GM12878 (cell line): ENCODE results near the gene PKP4. TPM values are rescaled to one million over a fixed set of nuclear protein-coding genes. Genes with fewer than 3 reads are reported as not detected.

Experiments used
- ATAC-seq: fragments of 200-7000 bp; cut with Tn5 transposase; 3 replicates; pipeline ENCODE4 v1.9.1; 2020; ENCODE audit warnings: mild to moderate bottlenecking, moderate library complexity
- BruUV-seq: library from RNA; stranded (reverse); fragments of 400-500 nt; replicated peaks from 2 replicates; lab custom pipeline; 2021; lab: Mats Ljungman, UMichigan
- CTCF ChIA-PET: fragments of 300-600 bp; sonication (Branson Sonifier 250); formaldehyde crosslinking; extraction: SDS; loops from one replicate; lab custom pipeline; 2021; ENCODE audit warnings: inconsistent platforms; lab: Yijun Ruan, JAX
- POLR2A ChIA-PET: fragments of 350-600 bp; formaldehyde crosslinking; extraction: SDS; loops from one replicate; lab custom pipeline; 2021; ENCODE audit warnings: inconsistent platforms; lab: Charles Lee
- RAD21 ChIA-PET: fragments of 300-600 bp; sonication (Branson Sonifier 250); formaldehyde crosslinking; loops from one replicate; lab custom pipeline; 2023; ENCODE audit warnings: antibody characterized with exemption; ENCODE audit not compliant: unreplicated experiment; lab: Charles Lee
- SMC1A ChIA-PET: fragments of 300-600 bp; sonication (Branson Sonifier 250); formaldehyde crosslinking; loops from one replicate; lab custom pipeline; 2023; ENCODE audit not compliant: unreplicated experiment, uncharacterized antibody; lab: Charles Lee
- DNase-seq: peaks from one replicate; pipeline ENCODE4 v3.0.0-alpha.2; 2011; ENCODE audit warnings: low read depth, low spot score
- FAIRE-seq: peaks from 3 replicates; lab custom pipeline; 2011; peaks lifted over from hg19 to GRCh38; lab: Jason Lieb, UNC
- H2AFZ ChIP-seq: 2 replicates; pipeline ENCODE4 v1.6.0; 2011; ENCODE audit warnings: low read depth, low read length, control low read depth; ENCODE audit not compliant: control insufficient read depth
- H3K27ac ChIP-seq: 2 replicates; pipeline ENCODE4 v1.5.1; 2011; ENCODE audit warnings: control low read depth; ENCODE audit not compliant: control insufficient read depth, insufficient read depth
- H3K27me3 ChIP-seq, 2 experiments: replicated peaks in 1 of 2; 2 replicates each; pipeline versions ENCODE4 v1.6.0 to v1.6.1; 2011; ENCODE audit warnings: low read length in 1 of 2; ENCODE audit not compliant: control insufficient read depth in 2 of 2, insufficient read depth in 2 of 2
- H3K36me3 ChIP-seq, 2 experiments: 2 replicates each; pipeline ENCODE4 v1.5.1; 2011; ENCODE audit warnings: low read length in 1 of 2; ENCODE audit not compliant: control insufficient read depth in 2 of 2, insufficient read depth in 2 of 2
- H3K4me1 ChIP-seq: 2 replicates; pipeline ENCODE4 v1.6.1; 2011; ENCODE audit warnings: mild to moderate bottlenecking, low read length, moderate library complexity, mixed read lengths; ENCODE audit not compliant: control insufficient read depth, insufficient read depth
- H3K4me2 ChIP-seq: 2 replicates; pipeline ENCODE4 v1.6.0; 2011; ENCODE audit warnings: control low read depth; ENCODE audit not compliant: control insufficient read depth, insufficient read depth
- H3K4me3 ChIP-seq: fragments of 200-600 bp; sonication (generic); 2 replicates; pipeline ENCODE4 v1.5.1; 2016
- H3K79me2 ChIP-seq: 2 replicates; pipeline ENCODE4 v1.6.0; 2011; ENCODE audit warnings: low read length; ENCODE audit not compliant: control insufficient read depth, insufficient read depth
- H3K9ac ChIP-seq: 2 replicates; pipeline ENCODE4 v1.8.0; 2011; ENCODE audit warnings: low read length, control low read depth, mixed read lengths; ENCODE audit not compliant: control insufficient read depth, insufficient read depth
- H3K9me3 ChIP-seq: replicated peaks from 3 replicates; pipeline ENCODE4 v1.5.1; 2011; ENCODE audit warnings: mild to moderate bottlenecking, low read length; ENCODE audit not compliant: control insufficient read depth, insufficient read depth
- H4K20me1 ChIP-seq: 2 replicates; pipeline ENCODE4 v1.6.0; 2011; ENCODE audit not compliant: control insufficient read depth, insufficient read depth
- CBX5 ChIP-seq: sonication (generic); IDR thresholded peaks from 2 replicates; pipeline ENCODE4 v1.6.1; 2016; ENCODE audit warnings: low read depth, moderate library complexity, mild to moderate bottlenecking, inconsistent platforms
- CEBPB ChIP-seq, 2 experiments: fragments of 150-350 bp in 1 of 2; IDR thresholded peaks; 2 replicates each; pipeline ENCODE4 v1.6.1; 2012 to 2014; ENCODE audit warnings: low read depth in 2 of 2, low read length in 2 of 2, borderline replicate concordance in 1 of 2, inconsistent platforms in 1 of 2
- CHD4 ChIP-seq: fragments of 200-600 bp; sonication (generic); IDR thresholded peaks from 2 replicates; pipeline ENCODE4 v1.6.1; 2016; ENCODE audit warnings: mild to moderate bottlenecking
- HCFC1 ChIP-seq: fragments of 150-350 bp; IDR thresholded peaks from 2 replicates; pipeline ENCODE4 v1.6.1; 2014; ENCODE audit warnings: low read length
- HDGF ChIP-seq: fragments of 450-650 bp; IDR thresholded peaks from 2 replicates; pipeline ENCODE4 v1.6.1; 2016; ENCODE audit warnings: antibody characterized with exemption
- IRF4 ChIP-seq: IDR thresholded peaks from 2 replicates; pipeline ENCODE4 v1.6.1; 2011; ENCODE audit warnings: low read depth, low read length
- MAX ChIP-seq: IDR thresholded peaks from 2 replicates; pipeline ENCODE4 v1.6.1; 2012; ENCODE audit warnings: low read depth, low read length, improper control_type of control experiment
- MLLT1 ChIP-seq: fragments of 450-650 bp; IDR thresholded peaks from 2 replicates; pipeline ENCODE4 v1.6.1; 2016; ENCODE audit warnings: mild to moderate bottlenecking
- MYB ChIP-seq: fragments of 150-350 bp; IDR thresholded peaks from 2 replicates; pipeline ENCODE4 v1.6.1; 2014; ENCODE audit warnings: mild to moderate bottlenecking, low read depth, low read length, borderline replicate concordance
- NRF1 ChIP-seq: conservative IDR thresholded peaks from 2 replicates; pipeline ENCODE4 v1.6.1; 2011; ENCODE audit warnings: mild to moderate bottlenecking, low read depth, low read length, improper control_type of control experiment
- PAX5 ChIP-seq: IDR thresholded peaks from 2 replicates; pipeline ENCODE4 v1.6.1; 2011; ENCODE audit warnings: low read depth, low read length, borderline replicate concordance
- RUNX3 ChIP-seq: IDR thresholded peaks from 2 replicates; pipeline ENCODE4 v1.6.1; 2012; ENCODE audit warnings: low read length, inconsistent platforms
- SP1 ChIP-seq: IDR thresholded peaks from one replicate; pipeline ENCODE4 v1.6.1; 2011; ENCODE audit warnings: low read depth, low read length
- TAF1 ChIP-seq: IDR thresholded peaks from 2 replicates; pipeline ENCODE4 v1.6.1; 2011; ENCODE audit warnings: mild to moderate bottlenecking, low read depth, low read length, borderline replicate concordance
- TCF3 ChIP-seq: IDR thresholded peaks from 2 replicates; pipeline ENCODE4 v1.6.1; 2012; ENCODE audit warnings: low read depth, mild to moderate bottlenecking, low read length, borderline replicate concordance; ENCODE audit not compliant: insufficient read depth
- ZBTB33 ChIP-seq: fragments of 450-650 bp; IDR thresholded peaks from 2 replicates; pipeline ENCODE4 v1.6.1; 2017; ENCODE audit warnings: mild to moderate bottlenecking
- ZNF384 ChIP-seq: IDR thresholded peaks from 2 replicates; pipeline ENCODE4 v1.6.1; 2012; ENCODE audit warnings: low read depth, mild to moderate bottlenecking, low read length, improper control_type of control experiment, borderline replicate concordance
- WGBS: methylation state at CpG from one replicate; pipeline ENCODE4 v1.1.6; 2016; ENCODE audit warnings: low lambda C conversion rate; ENCODE audit not compliant: insufficient replicate concordance, insufficient coverage; ENCODE audit errors: missing lambda C conversion rate; 5-methylcytosine and 5-hydroxymethylcytosine counted together
- in situ Hi-C: fragments of 300-500 bp; cut with MboI; formaldehyde crosslinking; loops from 9 replicates; pipeline ENCODE4 v1.14.3; 2018; ENCODE audit warnings: mixed read lengths
- intact Hi-C: fragments of 100-400 bp; cut with micrococcal nuclease; formaldehyde crosslinking; loops from one replicate; pipeline ENCODE4 v1.14.2; 2022; ENCODE audit not compliant: unreplicated experiment
- polyA plus RNA-seq, 11 experiments: library from polyadenylated mRNA; depleted of rRNA in 4 of 11; unstranded in 6 of 11; stranded (reverse) in 5 of 11; fragments of >200 nt; fragmentation: Nextera tagmentation in 4 of 11; fragmentation: Illumina TruSeq in 1 of 11; extraction: Ambion mirVana in 4 of 11; extraction: Trizol in 1 of 11; gene quantifications; 1 replicate in 1 of 11; 2 replicates in 10 of 11; pipeline versions ENCODE4 v1.2.1 to v1.2.3, GENCODE V29; 2011 to 2016; ENCODE audit warnings: inconsistent platforms in 2 of 11, missing spikeins in 2 of 11, low read depth in 1 of 11
- total RNA-seq, 4 experiments: library from RNA; depleted of rRNA in 3 of 4; stranded (reverse); fragments of >200 nt in 3 of 4; fragmentation: Illumina TruSeq in 1 of 4; extraction: Trizol in 1 of 4; gene quantifications; 2 replicates each; pipeline versions ENCODE4 v1.2.1 to v1.2.3, GENCODE V29; 2013 to 2021

The PKP4 gene
- total and polyA plus RNA-seq, 10 of the 15 experiments (the other 5 are each of a cell fraction or from before 2014, with no cell fraction given): 4.8 to 35.8 (median 17.7) TPM

- Histone ChIP-seq H3K79me2 (no peaks in the 10 kb centered on the region), H3K4me2 (no peak overlapping the region), H3K27me3 (no peaks in the 10 kb centered on the region), H3K36me3 (no peaks in the 10 kb centered on the region; a peak in 1 of 4 replicates), H3K4me3 (no peak overlapping the region), H3K9ac (no peak overlapping the region), H2AFZ (no peak overlapping the region), H4K20me1 (no peaks in the 10 kb centered on the region), H3K27ac (no peak overlapping the region), H3K9me3 (no peaks in the 10 kb centered on the region), H3K4me1 (no peaks in the 10 kb centered on the region)
- in situ Hi-C loops: no loop called here
- FAIRE-seq (no peak), ATAC-seq (no peak), DNase-seq (no peak)
- RAD21 ChIA-PET: no interaction called here
- TF ChIP-seq MYB: no peak
- TF ChIP-seq MLLT1: no peak
- no peak for TF ChIP-seq CBX5
- no peak for TF ChIP-seq PAX5
- TF ChIP-seq CHD4: no peak
- SMC1A ChIA-PET: interaction anchor here (1.2 kb wide), 1 partner anchor 21 kb away, joined by 3 read pairs; no protein-coding TSS in a partner anchor
- WGBS: 44% methylated on average over 4 of the region's 5 CpGs
- CTCF ChIA-PET: no interaction called here
- no TSS peak for BruUV-seq
- POLR2A ChIA-PET: no interaction called here
- intact Hi-C loops: no loop called here
These were observed 57.1 kb downstream of the PKP4 start for GRCh38 chr2:158513841-158514240.

GRCh38 chr2:158518084-158518483, 61.3 kb downstream of the PKP4 start:
- H3K79me2 ChIP-seq: no peaks in the 10 kb centered on the region
- H3K4me2 ChIP-seq: no peak overlapping the region
- POLR2A ChIA-PET: no interaction called here
- H3K4me1 ChIP-seq: no peaks in the 10 kb centered on the region
- RAD21 ChIA-PET: no interaction called here
- H3K27ac ChIP-seq: no peak overlapping the region
- SMC1A ChIA-PET: no interaction called here
- H3K9ac ChIP-seq: no peak overlapping the region
- no peaks in the 10 kb centered on the region for H3K27me3 ChIP-seq
- in situ Hi-C loops (no loop called here), intact Hi-C loops (no loop called here)
- 75% methylated on average over 3 of the region's 3 CpGs for WGBS
- DNase-seq (no peak), FAIRE-seq (no peak), ATAC-seq (no peak)
- H3K9me3 ChIP-seq: no peaks in the 10 kb centered on the region; the same call in 2 of the 3 replicates
- BruUV-seq: no TSS peak
- CTCF ChIA-PET: interaction anchor here (0.6 kb wide), 1 partner anchor 1639 kb away, joined by 3 read pairs; no protein-coding TSS in a partner anchor
- no peak overlapping the region for H2AFZ ChIP-seq
- no peak overlapping the region for H3K4me3 ChIP-seq
- H3K36me3 ChIP-seq: no peaks in the 10 kb centered on the region; a peak in 1 of 4 replicates
- H4K20me1 ChIP-seq: no peaks in the 10 kb centered on the region
- TF ChIP-seq ZNF384 (no peak), TCF3 (no peak), CEBPB (IDR thresholded peaks at IDR 0.05; ENCODE audit: borderline replicate concordance in 1 of 2, low read depth in 2 of 2, low read length in 2 of 2) (no peak), ZBTB33 (no peak), SP1 (no peak), TAF1 (no peak), MAX (no peak), NRF1 (no peak), RUNX3 (no peak), HCFC1 (no peak), HDGF (no peak), IRF4 (no peak)
